ENCODE measurements around the gene TEKT5.
"Not testable (repeated sequence)": the region's sequence is repeated elsewhere in the genome, so short reads cannot be mapped to it uniquely, and the experiment has no call there.

TEKT5 gene

GRCh38 chr16:10694830-10695229 is at the start of gene TEKT5:
TSS of gene TEKT5 (minus strand) at chr16:10694930. CDS start at chr16:10694873, 57 bp downstream.
- no peak for DNase-seq (ENCODE audit: low read depth)

- DNase-seq (ENCODE audit: low read depth), result peak; percentile 97
Measured at GRCh38 chr16:10743610-10744369, 49.1 kb upstream of the TEKT5 start, which contains the start of gene NUBP1. TSS of gene NUBP1 (plus strand) at chr16:10743842. CDS start at chr16:10743864, 22 bp downstream.

GRCh38 chr16:10743227-10743609 is 48.5 kb upstream of the TEKT5 start:
- no peak for DNase-seq (ENCODE audit: low read depth)

- no peak for DNase-seq (ENCODE audit: low read depth)
Measured at GRCh38 chr16:10741844-10742243, 47.1 kb upstream of the TEKT5 start.

GRCh38 chr16:10741249-10741648 is 46.5 kb upstream of the TEKT5 start:
- DNase-seq (ENCODE audit: low read depth), result not testable (repeated sequence)

GRCh38 chr16:10740845-10741208 is 46.1 kb upstream of the TEKT5 start:
- no peak for DNase-seq (ENCODE audit: low read depth)

GRCh38 chr16:10740000-10740844 is 45.5 kb upstream of the TEKT5 start:
- DNase-seq (ENCODE audit: low read depth), result no peak

GRCh38 chr16:10738231-10739077 is 43.7 kb upstream of the TEKT5 start:
- peak; percentile 79 for DNase-seq (ENCODE audit: low read depth)

GRCh38 chr16:10737068-10737625 is 42.4 kb upstream of the TEKT5 start:
- peak; percentile 52 for DNase-seq (ENCODE audit: low read depth)

- DNase-seq (ENCODE audit: low read depth), result no peak
Measured at GRCh38 chr16:10731790-10732189, 37.1 kb upstream of the TEKT5 start.

GRCh38 chr16:10729104-10730048 is 34.6 kb upstream of the TEKT5 start:
- peak; percentile 55 for DNase-seq (ENCODE audit: low read depth)

- no peak for DNase-seq (ENCODE audit: low read depth)
Measured at GRCh38 chr16:10728003-10728887, 33.5 kb upstream of the TEKT5 start.

GRCh38 chr16:10708969-10709368 is 14.2 kb upstream of the TEKT5 start:
- no peak for DNase-seq (ENCODE audit: low read depth)

- DNase-seq (ENCODE audit: low read depth), result no peak
Measured at GRCh38 chr16:10699756-10700155, 5.0 kb upstream of the TEKT5 start.

- no peak for DNase-seq (ENCODE audit: low read depth)
Measured at GRCh38 chr16:10694306-10694705, 424 bp downstream of the TEKT5 start.

- DNase-seq (ENCODE audit: low read depth), result no peak
Measured at GRCh38 chr16:10693889-10694288, 841 bp downstream of the TEKT5 start.

GRCh38 chr16:10692470-10692869 is 2.3 kb downstream of the TEKT5 start:
- DNase-seq (ENCODE audit: low read depth), result no peak

- DNase-seq (ENCODE audit: low read depth), result no peak
Measured at GRCh38 chr16:10688726-10689125, 6.0 kb downstream of the TEKT5 start.

- DNase-seq (ENCODE audit: low read depth), result no peak
Measured at GRCh38 chr16:10688291-10688690, 6.4 kb downstream of the TEKT5 start.

GRCh38 chr16:10685709-10686108 is 9.0 kb downstream of the TEKT5 start:
- peak; percentile 1 for DNase-seq (ENCODE audit: low read depth)

All from amniotic epithelial cell (primary cell).